Right cardiac atrium (tissue), 5 donors: Measurements from ENCODE around the gene BICC1. TPM values are rescaled to one million over a fixed set of nuclear protein-coding genes. Genes with fewer than 3 reads are reported as not detected.
A peak's percentile ranks its signal among the peaks of the same experiment; 100 is the strongest.

Source experiments
- ATAC-seq, 2 donors: fragments of 200-7000 bp; cut with Tn5 transposase; one replicate each; pipeline versions ENCODE4 v1.8.0 to v1.9.1; 2020; ENCODE audit warnings: moderate library complexity in 2 of 2, mild to moderate bottlenecking in 1 of 2
- DNase-seq, 3 donors: peaks; one replicate each; pipeline ENCODE4 v3.0.0-alpha.2; 2020
- H3K27ac ChIP-seq: one replicate; pipeline ENCODE4 v1.5.1; 2013; ENCODE audit warnings: mild to moderate bottlenecking, low read length, control low read depth, moderate library complexity
- H3K27me3 ChIP-seq: one replicate; pipeline ENCODE4 v1.6.1; 2013; ENCODE audit not compliant: control insufficient read depth, insufficient read depth
- H3K4me1 ChIP-seq: one replicate; pipeline ENCODE4 v1.6.1; 2013; ENCODE audit warnings: low read length; ENCODE audit not compliant: control insufficient read depth, insufficient read depth
- H3K4me3 ChIP-seq: one replicate; pipeline ENCODE4 v1.5.1; 2013; ENCODE audit warnings: low read length, control low read depth
- H3K9me3 ChIP-seq: one replicate; pipeline ENCODE4 v1.6.1; 2013; ENCODE audit warnings: low read length; ENCODE audit not compliant: control insufficient read depth
- WGBS: extraction: QIAGEN DNeasy Blood & Tissue Kit; methylation state at CpG from one replicate; pipeline ENCODE4 v1.1.7; 2013; 5-methylcytosine and 5-hydroxymethylcytosine counted together
- intact Hi-C, 4 donors: fragments of 100-400 bp; cut with DNase I; formaldehyde crosslinking; loops; one replicate each; pipeline versions ENCODE4 v1.11.0 to v1.14.0; 2022 to 2023
- polyA plus RNA-seq: library from polyadenylated mRNA; stranded (reverse); fragments of 200-250 nt; gene quantifications from one replicate; pipeline ENCODE4 v1.2.3, GENCODE V29; 2013
- total RNA-seq, 4 donors: library from RNA; stranded (reverse); fragmentation: NEBNext Ultra II Directional; extraction: Animal tissue kit (Norgen Biotek cat#: 25700); gene quantifications; one replicate each; pipeline ENCODE4 v1.2.1, GENCODE V29; 2021
- donor health status: healthy with polysubstance abuse.
- donor health status: DM: no; HTN: yes; CAD: no.
- donor health status: DM: no; HTN: no; CAD: no.
- donor health status: DM: no; HTN: yes; CAD: no; lungs with severe emphysema.
- donor health status: DM: yes; HTN: yes; CAD: no.

BICC1 gene
- total and polyA plus RNA-seq, 5 donors = 5.2 to 15.9 (median 13.5) TPM

- no peak overlapping the region for H3K27ac ChIP-seq
- whole genome bisulfite sequencing = 90% methylated on average over 2 of the region's 2 CpGs
Measured at GRCh38 chr10:58546722-58547445, 34.2 kb downstream of the BICC1 start.

GRCh38 chr10:58547963-58548362 is 35.3 kb downstream of the BICC1 start:
- Histone ChIP-seq H3K27me3 (no peaks in the 10 kb centered on the region), H3K27ac (no peak overlapping the region), H3K4me1 (no peaks in the 10 kb centered on the region), H3K9me3 (no peaks in the 10 kb centered on the region), H3K4me3 (no peak overlapping the region)
- intact Hi-C loops = no loop called here
- WGBS = 55% methylated on average over 1 of the region's 1 CpG
- ATAC-seq (no peak), DNase-seq (no peak)

More at GRCh38 chr10:58546722-58547445, 34.2 kb downstream of the BICC1 start:
- Histone ChIP-seq H3K27me3 (no peaks in the 10 kb centered on the region), H3K9me3 (no peaks in the 10 kb centered on the region), H3K4me1 (no peaks in the 10 kb centered on the region), H3K4me3 (no peak overlapping the region)
- intact Hi-C loops = no loop called here
- no peak for DNase-seq
- no peak for ATAC-seq

GRCh38 chr10:58554316-58554715 is 41.6 kb downstream of the BICC1 start:
- ATAC-seq = no peak
- intact Hi-C loops = no loop called here
- WGBS = 85% methylated on average over 2 of the region's 2 CpGs

GRCh38 chr10:58555170-58555929 is 42.7 kb downstream of the BICC1 start:
- intact Hi-C loops = no loop called here
- H3K4me3 ChIP-seq = no peak overlapping the region
- H3K9me3 ChIP-seq = no peaks in the 10 kb centered on the region
- DNase-seq = no peak
- no peaks in the 10 kb centered on the region for H3K27me3 ChIP-seq
- no peak overlapping the region for H3K27ac ChIP-seq
- WGBS = 66% methylated on average over 4 of the region's 4 CpGs
- ATAC-seq = no peak
- H3K4me1 ChIP-seq = no peaks in the 10 kb centered on the region

More at GRCh38 chr10:58554316-58554715, 41.6 kb downstream of the BICC1 start:
- no peaks in the 10 kb centered on the region for H3K9me3 ChIP-seq
- no peak overlapping the region for H3K4me3 ChIP-seq
- H3K27me3 ChIP-seq = no peaks in the 10 kb centered on the region
- no peak for DNase-seq
- no peak overlapping the region for H3K27ac ChIP-seq
- no peaks in the 10 kb centered on the region for H3K4me1 ChIP-seq

- no peaks in the 10 kb centered on the region for H3K27me3 ChIP-seq
- no peaks in the 10 kb centered on the region for H3K4me1 ChIP-seq
- 93% methylated on average over 2 of the region's 2 CpGs for WGBS
- no peaks in the 10 kb centered on the region for H3K9me3 ChIP-seq
- no peak overlapping the region for H3K27ac ChIP-seq
- ATAC-seq (no peak), DNase-seq (no peak)
- intact Hi-C loops = no loop called here
- no peak overlapping the region for H3K4me3 ChIP-seq
Measured at GRCh38 chr10:58555930-58556311, 43.2 kb downstream of the BICC1 start.

GRCh38 chr10:58556516-58557165 is 44.0 kb downstream of the BICC1 start:
- no peaks in the 10 kb centered on the region for H3K27me3 ChIP-seq
- no peak for ATAC-seq
- no peak for DNase-seq
- no peaks in the 10 kb centered on the region for H3K9me3 ChIP-seq
- 94% methylated on average over 5 of the region's 5 CpGs for WGBS
- no peak overlapping the region for H3K27ac ChIP-seq
- no peaks in the 10 kb centered on the region for H3K4me1 ChIP-seq
- H3K4me3 ChIP-seq = no peak overlapping the region
- intact Hi-C loops = no loop called here

- Histone ChIP-seq H3K27ac (no peak overlapping the region), H3K27me3 (no peaks in the 10 kb centered on the region), H3K4me1 (no peaks in the 10 kb centered on the region), H3K9me3 (no peaks in the 10 kb centered on the region), H3K4me3 (no peak overlapping the region)
- 90% methylated on average over 1 of the region's 1 CpG for WGBS
- no peak for ATAC-seq
- intact Hi-C loops = no loop called here
- no peak for DNase-seq
Measured at GRCh38 chr10:58557714-58558113, 45.0 kb downstream of the BICC1 start.

GRCh38 chr10:58560068-58560467 is 47.4 kb downstream of the BICC1 start:
- Histone ChIP-seq H3K4me1 (no peaks in the 10 kb centered on the region), H3K27ac (no peak overlapping the region), H3K4me3 (no peak overlapping the region), H3K9me3 (no peaks in the 10 kb centered on the region), H3K27me3 (no peaks in the 10 kb centered on the region)
- WGBS = 95% methylated on average over 2 of the region's 2 CpGs
- DNase-seq (no peak), ATAC-seq (no peak)
- intact Hi-C loops = no loop called here

- H3K9me3 ChIP-seq = no peaks in the 10 kb centered on the region
- intact Hi-C loops = no loop called here
- no peak overlapping the region for H3K4me3 ChIP-seq
- ATAC-seq = no peak
- no peaks in the 10 kb centered on the region for H3K4me1 ChIP-seq
- 88% methylated on average over 2 of the region's 2 CpGs for WGBS
- no peak for DNase-seq
- H3K27me3 ChIP-seq = no peaks in the 10 kb centered on the region
- H3K27ac ChIP-seq = no peak overlapping the region
Measured at GRCh38 chr10:58565271-58565670, 52.6 kb downstream of the BICC1 start.

GRCh38 chr10:58567652-58568051 is 55.0 kb downstream of the BICC1 start:
- Histone ChIP-seq H3K4me3 (no peak overlapping the region), H3K27ac (no peak overlapping the region), H3K27me3 (no peaks in the 10 kb centered on the region), H3K4me1 (no peaks in the 10 kb centered on the region), H3K9me3 (no peaks in the 10 kb centered on the region)
- WGBS = 74% methylated on average over 1 of the region's 1 CpG
- ATAC-seq (no peak), DNase-seq (no peak)
- intact Hi-C loops = no loop called here

GRCh38 chr10:58568428-58568935 is 55.8 kb downstream of the BICC1 start:
- WGBS = 52% methylated on average over 2 of the region's 2 CpGs
- no peaks in the 10 kb centered on the region for H3K9me3 ChIP-seq
- no peaks in the 10 kb centered on the region for H3K4me1 ChIP-seq
- H3K27ac ChIP-seq = no peak overlapping the region
- intact Hi-C loops = no loop called here
- DNase-seq = no peak
- peak in 1 of 2 donors; percentile 19 for ATAC-seq
- no peaks in the 10 kb centered on the region for H3K27me3 ChIP-seq
- no peak overlapping the region for H3K4me3 ChIP-seq
